Activated naive CD4-positive, alpha-beta T cell treated with anti-CD3 and anti-CD28 coated beads, Interleukin-2, amount 10 ng/mL, durations not matched to agents 7 days and 5 days (primary cell): Measurements from ENCODE around the gene ZBTB16.

Experiments used
- CTCF ChIA-PET: fragments of 350-600 bp; sonication (Branson Sonifier 250); formaldehyde crosslinking; loops from one replicate; lab custom pipeline; 2021; ENCODE audit warnings: antibody characterized with exemption; lab: Charles Lee
- DNase-seq: peaks from one replicate; pipeline ENCODE4 v3.0.0-alpha.2; 2020
- H3K27ac Mint-ChIP-seq: one replicate; pipeline ENCODE4 v1.8.0; 2021; ENCODE audit warnings: mild to moderate bottlenecking, moderate library complexity, mixed read lengths
- H3K27me3 Mint-ChIP-seq: one replicate; pipeline ENCODE4 v1.8.0; 2021; ENCODE audit warnings: mild to moderate bottlenecking, mixed read lengths
- H3K36me3 Mint-ChIP-seq: one replicate; pipeline ENCODE4 v1.8.0; 2021; ENCODE audit warnings: mixed read lengths
- H3K4me1 Mint-ChIP-seq: one replicate; pipeline ENCODE4 v1.8.0; 2021; ENCODE audit warnings: mixed read lengths
- H3K4me3 Mint-ChIP-seq: one replicate; pipeline ENCODE4 v1.8.0; 2021; ENCODE audit warnings: mild to moderate bottlenecking, moderate library complexity, mixed read lengths
- H3K9me3 Mint-ChIP-seq: one replicate; pipeline ENCODE4 v1.8.0; 2021; ENCODE audit warnings: mixed read lengths

ZBTB16 gene

DNA sequence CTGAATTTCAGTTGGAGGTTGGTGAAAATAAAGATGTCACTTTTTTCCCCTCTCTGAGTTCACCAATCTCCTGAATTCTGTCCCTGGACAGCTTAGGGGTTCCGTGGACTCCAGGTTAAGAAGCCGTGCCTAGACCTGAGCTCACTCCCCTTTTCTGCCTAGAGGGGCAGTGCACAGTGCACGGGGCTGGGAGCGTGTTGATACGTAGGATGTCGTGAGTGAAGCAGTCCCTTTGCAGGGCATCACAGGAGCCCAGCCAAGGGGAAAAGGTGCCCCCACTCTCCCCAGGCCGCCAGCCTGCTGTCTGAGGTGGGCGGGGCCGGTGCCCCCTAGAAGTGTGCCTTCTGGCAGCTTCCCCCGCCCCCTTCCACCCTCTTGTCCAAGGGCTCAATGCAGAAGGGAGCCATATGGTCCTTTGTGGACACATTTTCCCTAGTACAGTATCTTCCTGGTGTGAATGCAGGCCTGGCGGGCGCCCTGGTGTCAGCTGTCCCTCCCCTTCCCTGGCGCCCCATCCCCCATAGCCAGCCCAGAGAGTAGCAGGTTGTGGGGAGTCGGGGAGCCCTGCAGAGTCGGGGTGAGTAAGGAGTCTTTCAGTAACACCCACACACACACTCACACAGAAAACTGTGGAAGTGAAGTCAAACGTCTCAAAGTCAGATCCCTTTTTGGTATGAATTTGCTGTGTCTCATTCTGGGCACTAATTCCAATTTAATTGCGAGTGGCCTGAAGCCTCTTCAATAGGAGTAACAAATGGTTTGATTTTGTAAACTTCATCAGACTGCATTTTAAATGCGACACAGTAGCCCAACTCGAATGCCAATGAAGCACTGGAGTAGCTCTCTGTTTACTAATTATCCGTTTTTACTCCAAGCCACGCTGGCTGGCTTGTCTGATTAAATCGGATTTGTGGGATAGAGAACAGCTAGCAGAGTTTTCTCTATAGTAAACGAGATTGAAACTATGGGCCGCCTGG is 169.2 kb downstream of the ZBTB16 start:
- CTCF ChIA-PET = interaction anchor here (2.0 kb wide), 1 partner anchor 9 kb away, joined by 6 read pairs; no protein-coding TSS in a partner anchor

DNA sequence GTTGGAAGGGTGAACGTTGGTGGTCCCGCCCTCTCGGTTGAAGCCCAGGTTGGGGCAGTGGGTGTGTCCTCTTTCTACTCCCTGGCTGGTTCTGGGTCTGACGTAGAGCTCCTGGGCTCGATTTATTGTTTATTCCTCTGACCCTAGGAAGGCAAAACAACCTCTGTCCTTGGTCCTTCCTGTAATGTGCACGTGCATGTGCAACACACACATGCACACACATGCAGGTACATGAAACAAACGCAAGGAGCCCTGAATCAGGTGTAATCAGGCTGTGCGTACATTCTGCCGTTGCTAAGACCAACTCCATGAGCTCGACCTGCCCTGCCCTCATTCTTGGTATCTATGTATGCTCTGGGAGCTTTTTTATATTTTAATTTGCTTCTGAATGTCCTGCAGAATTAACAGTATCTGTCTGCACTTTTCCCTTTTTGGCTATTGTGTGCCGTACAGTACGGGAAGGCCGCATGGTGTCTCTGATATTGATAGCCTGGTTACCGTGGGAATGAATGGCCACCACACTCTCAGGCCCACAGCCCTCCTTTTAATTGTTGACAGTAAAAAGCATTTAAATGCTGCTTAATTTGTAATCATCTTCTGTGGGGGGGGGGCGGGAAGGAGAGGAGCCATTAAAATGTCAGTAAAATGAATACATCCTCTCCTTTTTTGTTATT is 170.7 kb downstream of the ZBTB16 start:
- Mint-ChIP-seq H3K4me3 (no peak overlapping the region), H3K36me3 (no peaks in the 10 kb centered on the region), H3K27me3 (peaks cover 61% of the 10 kb centered on the region), H3K9me3 (no peaks in the 10 kb centered on the region), H3K27ac (no peak overlapping the region), H3K4me1 (peaks cover 18% of the 10 kb centered on the region)
- CTCF ChIA-PET = interaction anchor here (2.0 kb wide), 1 partner anchor 10 kb away, joined by 6 read pairs; no protein-coding TSS in a partner anchor
- no peak for DNase-seq

More for the DNA sequence above, 169.2 kb downstream of the ZBTB16 start:
- Mint-ChIP-seq H3K4me3 (no peak overlapping the region), H3K27ac (no peak overlapping the region), H3K36me3 (no peaks in the 10 kb centered on the region), H3K4me1 (peaks cover 18% of the 10 kb centered on the region), H3K9me3 (no peaks in the 10 kb centered on the region), H3K27me3 (peaks cover 53% of the 10 kb centered on the region)
- no peak for DNase-seq

DNA sequence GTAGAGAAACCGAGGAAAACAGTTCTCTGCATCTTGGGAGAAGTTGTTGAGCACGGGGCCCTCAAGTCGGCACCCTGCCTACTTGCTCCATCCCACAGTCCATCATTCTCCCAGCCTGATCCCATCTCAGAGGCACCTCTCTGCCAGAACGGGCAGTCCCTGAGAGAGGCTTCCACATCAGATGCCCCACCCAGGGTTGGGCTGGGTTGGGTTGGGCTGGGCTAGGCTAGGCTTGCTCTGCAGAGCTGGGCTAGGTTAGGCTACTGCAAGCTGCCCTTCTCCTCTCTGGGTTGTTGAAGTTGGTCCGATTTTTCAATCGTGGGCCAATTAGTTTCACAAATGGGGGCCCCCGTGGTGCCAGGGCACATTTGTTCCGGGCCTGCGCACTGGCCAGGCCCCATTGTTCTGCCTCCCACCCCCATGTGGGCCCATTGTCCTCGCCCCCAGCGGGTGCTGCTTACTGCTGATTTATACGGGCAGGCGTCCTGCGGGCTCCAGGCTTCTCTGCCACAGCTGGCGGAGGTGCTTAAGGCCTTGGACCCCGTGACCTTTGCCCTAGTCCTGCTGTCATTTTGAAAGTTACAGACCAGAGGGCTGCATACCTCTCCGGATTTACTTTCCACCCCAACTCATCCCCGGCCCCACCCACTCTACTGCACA is 173.0 kb downstream of the ZBTB16 start:
- Mint-ChIP-seq H3K27ac (no peak overlapping the region), H3K9me3 (no peaks in the 10 kb centered on the region)
- DNase-seq = no peak

DNA sequence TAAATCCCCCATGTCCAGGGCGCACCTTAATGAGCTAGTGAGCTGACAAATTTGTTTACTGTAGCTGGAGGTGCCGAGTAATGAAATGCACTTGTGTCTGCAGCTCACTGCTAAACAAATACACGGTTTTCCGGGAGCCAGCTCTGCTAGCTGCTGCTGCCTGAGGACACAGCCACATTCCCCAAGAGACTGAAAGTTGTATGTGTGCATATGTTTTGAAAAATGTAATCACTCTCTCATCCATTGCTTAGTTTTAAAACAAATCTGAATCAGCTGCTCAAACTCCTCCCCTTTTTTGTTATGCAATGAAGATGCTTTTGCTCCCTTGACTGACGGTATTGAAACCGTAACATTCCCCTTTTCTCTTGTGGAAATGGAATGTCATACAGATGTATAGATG is 174.2 kb downstream of the ZBTB16 start:
- Mint-ChIP-seq H3K27me3 (peaks cover 71% of the 10 kb centered on the region), H3K4me1 (no peaks in the 10 kb centered on the region)
- CTCF ChIA-PET = interaction anchor here (1.4 kb wide), 1 partner anchor 13 kb away, joined by 3 read pairs; no protein-coding TSS in a partner anchor

More for the DNA sequence above, 173.0 kb downstream of the ZBTB16 start:
- peaks cover 61% of the 10 kb centered on the region for H3K27me3 Mint-ChIP-seq
- H3K4me1 Mint-ChIP-seq = no peaks in the 10 kb centered on the region
- no peaks in the 10 kb centered on the region for H3K36me3 Mint-ChIP-seq
- CTCF ChIA-PET = no interaction called here
- no peak overlapping the region for H3K4me3 Mint-ChIP-seq

DNA sequence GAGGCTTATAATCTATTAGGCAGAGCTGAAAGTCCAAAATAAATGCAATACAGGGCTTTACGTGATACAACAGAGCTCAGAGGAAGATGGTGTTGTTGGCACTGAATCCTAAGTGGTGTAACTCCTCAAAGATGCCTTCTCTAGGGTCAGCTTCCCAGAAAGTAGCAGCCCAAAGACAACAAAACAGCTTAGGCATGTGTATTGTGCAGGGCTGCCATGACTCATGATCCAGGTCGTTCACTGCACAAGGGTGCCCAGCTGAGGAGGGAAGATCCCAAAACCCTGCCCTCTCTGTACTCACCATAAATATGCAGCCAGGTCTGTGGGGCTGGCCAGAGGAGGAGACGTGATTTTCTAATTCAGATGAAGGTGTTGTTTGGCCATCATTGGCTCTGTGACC is 177.3 kb downstream of the ZBTB16 start:
- H3K4me1 Mint-ChIP-seq = no peaks in the 10 kb centered on the region
- H3K27ac Mint-ChIP-seq = no peak overlapping the region
- CTCF ChIA-PET = no interaction called here
- no peaks in the 10 kb centered on the region for H3K9me3 Mint-ChIP-seq
- H3K4me3 Mint-ChIP-seq = no peak overlapping the region
- H3K36me3 Mint-ChIP-seq = no peaks in the 10 kb centered on the region
- H3K27me3 Mint-ChIP-seq = peaks cover 62% of the 10 kb centered on the region
- no peak for DNase-seq

More for the DNA sequence above, 174.2 kb downstream of the ZBTB16 start:
- Mint-ChIP-seq H3K36me3 (no peaks in the 10 kb centered on the region), H3K9me3 (no peaks in the 10 kb centered on the region), H3K27ac (no peak overlapping the region), H3K4me3 (no peak overlapping the region)
- no peak for DNase-seq

DNA sequence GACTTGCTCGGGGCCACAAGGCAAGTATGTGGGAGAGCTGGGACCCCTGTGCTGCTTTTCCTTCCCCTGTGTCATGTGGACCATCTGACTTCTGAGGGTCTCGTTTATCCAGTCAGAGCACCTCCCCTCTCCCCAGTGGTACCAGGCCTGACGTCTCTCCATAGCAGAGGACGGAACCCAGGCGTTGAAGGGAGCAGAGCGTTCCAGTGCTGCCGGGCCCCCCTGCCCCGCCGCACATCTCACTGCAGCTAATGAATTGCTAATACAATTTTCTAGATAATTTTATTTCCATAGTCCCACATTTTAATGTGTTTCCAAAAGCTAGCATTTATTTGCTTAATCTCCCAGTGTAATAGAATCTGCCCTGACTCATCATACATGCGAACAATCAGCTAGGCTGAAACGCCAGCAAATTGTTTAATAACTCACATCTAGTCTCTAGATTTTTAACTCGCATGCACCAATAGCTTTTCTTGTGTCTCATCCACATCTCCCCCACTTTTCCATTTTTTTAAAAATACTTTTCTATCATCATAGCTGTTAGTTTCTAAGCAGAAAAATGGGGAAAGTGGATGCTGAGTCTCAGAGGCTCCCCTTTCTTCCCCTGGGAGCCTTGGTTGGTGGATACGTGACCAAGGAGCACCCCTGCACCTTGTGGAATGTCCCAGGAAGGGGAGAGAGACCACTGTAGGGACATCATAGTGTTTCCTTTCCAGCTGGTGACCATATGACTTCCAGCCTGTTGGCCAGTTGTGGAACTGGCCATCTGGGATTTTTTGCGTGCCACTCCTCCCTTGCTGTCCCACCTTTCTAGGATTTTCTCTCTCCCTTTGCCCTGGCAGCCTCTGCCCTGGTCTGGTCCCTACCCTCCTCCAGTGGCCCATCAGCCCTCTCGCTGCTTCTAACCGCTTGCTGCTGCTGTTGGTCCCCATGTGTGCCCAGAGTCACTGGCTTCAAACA is 178.1 kb downstream of the ZBTB16 start:
- no peaks in the 10 kb centered on the region for H3K4me1 Mint-ChIP-seq
- no peak overlapping the region for H3K27ac Mint-ChIP-seq
- no peaks in the 10 kb centered on the region for H3K36me3 Mint-ChIP-seq
- CTCF ChIA-PET = no interaction called here
- no peak overlapping the region for H3K4me3 Mint-ChIP-seq
- H3K27me3 Mint-ChIP-seq = peaks cover 57% of the 10 kb centered on the region
- no peaks in the 10 kb centered on the region for H3K9me3 Mint-ChIP-seq
- no peak for DNase-seq

DNA sequence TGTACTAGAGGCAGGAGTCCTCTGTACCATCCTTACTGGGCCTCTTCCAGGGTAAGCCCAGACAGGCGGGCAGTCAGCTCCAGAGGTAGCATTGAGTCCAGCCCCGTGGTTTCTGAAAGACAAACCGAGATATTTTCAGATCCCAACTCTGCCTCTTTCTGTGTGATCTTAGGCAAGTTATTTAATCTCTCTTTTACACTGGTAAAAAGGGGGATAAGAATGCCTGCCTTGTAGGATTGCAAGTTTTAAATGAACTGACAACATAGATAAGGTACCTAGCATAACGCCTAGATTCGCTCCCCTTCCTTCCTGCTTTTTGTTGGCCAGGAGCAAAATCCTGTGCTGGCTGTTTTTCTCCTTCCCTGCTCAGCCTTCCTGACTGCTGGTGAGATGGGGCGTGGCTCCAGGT is 180.2 kb downstream of the ZBTB16 start:
- Mint-ChIP-seq H3K4me3 (no peak overlapping the region), H3K27ac (no peak overlapping the region), H3K27me3 (peaks cover 43% of the 10 kb centered on the region), H3K9me3 (no peaks in the 10 kb centered on the region), H3K4me1 (no peaks in the 10 kb centered on the region), H3K36me3 (no peaks in the 10 kb centered on the region)
- DNase-seq = no peak
- CTCF ChIA-PET = no interaction called here

DNA sequence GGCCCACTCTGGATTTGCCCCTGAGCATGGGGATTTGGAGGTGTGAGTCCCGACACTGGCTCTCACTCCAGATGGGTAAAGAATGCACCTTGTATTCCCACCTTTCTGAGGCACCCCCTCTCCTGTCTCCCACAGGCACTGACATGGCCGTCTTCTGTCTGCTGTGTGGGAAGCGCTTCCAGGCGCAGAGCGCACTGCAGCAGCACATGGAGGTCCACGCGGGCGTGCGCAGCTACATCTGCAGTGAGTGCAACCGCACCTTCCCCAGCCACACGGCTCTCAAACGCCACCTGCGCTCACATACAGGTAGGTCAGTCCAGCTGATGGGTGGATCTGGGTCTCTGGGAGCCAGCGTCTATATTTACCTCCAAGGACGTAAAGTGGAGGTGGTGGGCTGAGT is 182.5 kb downstream of the ZBTB16 start:
- no peaks in the 10 kb centered on the region for H3K36me3 Mint-ChIP-seq
- peaks cover 26% of the 10 kb centered on the region for H3K27me3 Mint-ChIP-seq
- no peaks in the 10 kb centered on the region for H3K9me3 Mint-ChIP-seq
- no peak overlapping the region for H3K4me3 Mint-ChIP-seq
- DNase-seq = no peak
- CTCF ChIA-PET = no interaction called here
- H3K4me1 Mint-ChIP-seq = no peaks in the 10 kb centered on the region
- H3K27ac Mint-ChIP-seq = no peak overlapping the region

DNA sequence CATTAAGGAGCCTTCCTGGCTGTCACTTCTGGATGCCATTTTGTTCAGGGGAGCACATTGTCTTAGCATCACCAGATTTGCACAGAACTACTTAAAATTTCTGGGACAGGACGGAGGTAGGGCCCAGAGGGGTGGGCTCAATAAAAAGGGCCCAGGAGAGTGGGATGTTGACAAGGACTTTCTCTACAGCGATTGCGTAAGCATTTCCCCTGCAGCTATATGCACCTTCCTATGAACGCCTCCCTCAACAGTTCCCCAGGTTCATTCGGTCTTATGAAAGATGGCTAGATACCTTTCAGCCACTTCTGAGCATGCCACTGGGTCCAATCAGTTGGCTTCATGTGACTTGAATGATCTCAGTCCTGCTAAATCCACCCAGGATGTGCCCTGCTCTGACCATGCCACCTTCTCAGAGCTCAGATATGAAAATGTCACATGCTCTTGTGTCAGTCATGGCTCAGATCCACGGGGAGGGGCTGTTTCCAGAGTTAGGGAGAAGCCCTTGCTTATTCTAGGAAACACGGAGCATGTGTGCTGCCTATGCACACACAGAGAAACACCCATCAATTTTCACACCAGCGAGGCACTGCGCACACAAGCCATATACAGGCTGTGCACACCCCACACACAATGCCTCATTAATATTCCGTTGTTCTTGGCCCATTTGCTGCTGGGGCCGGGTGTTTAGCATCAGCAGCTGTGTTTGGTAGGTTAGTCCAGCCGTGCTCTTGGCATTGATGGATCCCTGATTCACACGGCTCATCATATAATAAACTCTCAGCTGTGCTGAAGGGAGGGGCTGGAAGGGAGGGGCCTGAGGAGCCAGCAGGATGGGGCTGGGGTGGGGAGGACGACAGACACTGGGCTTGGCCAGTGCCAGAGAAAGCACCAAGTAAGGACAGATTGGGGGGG is 184.2 kb downstream of the ZBTB16 start:
- no peak for DNase-seq
- Mint-ChIP-seq H3K4me1 (no peaks in the 10 kb centered on the region), H3K9me3 (no peaks in the 10 kb centered on the region), H3K36me3 (no peaks in the 10 kb centered on the region), H3K27me3 (peaks cover 15% of the 10 kb centered on the region), H3K27ac (no peak overlapping the region), H3K4me3 (no peak overlapping the region)
- CTCF ChIA-PET = interaction anchor here (1.6 kb wide), 1 partner anchor 17 kb away, joined by 6 read pairs; no protein-coding TSS in a partner anchor

DNA sequence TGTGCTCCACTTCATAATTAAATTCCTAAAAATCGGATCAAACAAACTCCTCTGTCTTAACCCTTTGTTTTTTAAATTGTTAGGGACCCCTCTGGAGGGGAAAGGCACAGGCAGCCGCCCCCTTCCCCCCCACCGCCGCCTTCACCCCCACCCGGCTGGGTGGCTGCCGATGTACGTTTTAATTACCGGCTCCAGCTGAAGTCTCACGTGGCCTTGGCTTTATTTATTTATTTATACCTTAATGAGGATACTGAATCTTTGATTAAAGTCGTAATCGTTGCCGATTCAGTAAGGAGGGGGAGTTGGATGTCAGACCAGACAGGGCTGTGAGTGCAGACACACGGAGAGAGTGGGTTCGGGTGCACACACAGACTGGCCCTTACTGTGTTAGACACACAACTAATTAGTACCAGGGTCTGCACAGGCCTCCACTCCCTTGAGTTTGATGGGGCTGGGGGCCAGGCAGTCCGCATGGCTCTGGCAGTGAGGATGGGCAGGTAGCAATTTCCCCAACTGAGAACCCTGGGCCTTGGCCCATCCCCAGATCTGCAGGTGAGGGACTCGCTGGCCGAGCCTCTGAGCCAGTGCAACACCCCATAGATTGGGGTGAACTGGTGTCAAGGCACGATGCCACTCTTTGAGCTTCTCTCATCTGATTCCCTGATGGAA is 185.3 kb downstream of the ZBTB16 start:
- CTCF ChIA-PET = no interaction called here
- no peak overlapping the region for H3K27ac Mint-ChIP-seq

DNA sequence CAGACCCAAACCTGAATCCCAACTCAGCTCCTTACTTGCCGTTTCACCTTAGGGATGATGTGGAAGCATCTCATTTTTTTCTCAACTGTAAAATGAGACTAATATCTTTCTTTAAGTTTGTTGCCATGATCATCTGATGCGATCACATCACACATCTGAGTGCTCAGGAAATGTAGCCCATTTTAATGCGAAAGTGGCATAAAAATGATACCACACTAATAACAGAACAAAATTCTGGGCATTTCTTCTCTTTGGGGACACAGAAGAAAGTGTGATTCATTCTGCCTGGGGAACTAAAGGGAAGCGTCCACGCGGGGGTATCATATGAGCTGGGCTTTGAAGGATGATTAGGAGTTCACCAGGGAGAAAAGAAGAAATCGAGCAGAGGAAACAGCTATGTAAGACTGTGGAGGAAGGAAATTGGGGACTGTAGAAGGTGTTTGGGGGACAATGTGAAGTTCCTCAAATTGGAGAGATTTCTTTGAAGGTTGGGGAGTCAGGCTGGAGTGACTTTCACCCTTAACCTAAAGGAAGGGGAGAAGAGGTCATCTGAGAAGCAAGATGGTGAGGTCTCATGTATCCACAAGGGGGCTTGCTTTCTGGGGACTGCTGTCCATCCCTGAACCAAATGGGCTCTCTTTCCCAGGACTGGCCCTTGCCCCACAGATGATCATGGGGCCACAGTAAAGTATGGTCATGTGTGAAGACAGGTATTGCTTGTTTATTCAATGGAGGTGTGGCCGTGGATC is 187.0 kb downstream of the ZBTB16 start:
- no peaks in the 10 kb centered on the region for H3K9me3 Mint-ChIP-seq
- no peaks in the 10 kb centered on the region for H3K4me1 Mint-ChIP-seq
- CTCF ChIA-PET = interaction anchor here (1.4 kb wide), 1 partner anchor 14 kb away, joined by 3 read pairs; no protein-coding TSS in a partner anchor
- H3K4me3 Mint-ChIP-seq = no peak overlapping the region
- no peaks in the 10 kb centered on the region for H3K36me3 Mint-ChIP-seq
- no peak for DNase-seq
- H3K27me3 Mint-ChIP-seq = peaks cover 16% of the 10 kb centered on the region
- no peak overlapping the region for H3K27ac Mint-ChIP-seq

More for the DNA sequence above, 185.3 kb downstream of the ZBTB16 start:
- peaks cover 13% of the 10 kb centered on the region for H3K27me3 Mint-ChIP-seq
- H3K4me1 Mint-ChIP-seq = no peaks in the 10 kb centered on the region
- H3K9me3 Mint-ChIP-seq = no peaks in the 10 kb centered on the region
- no peak overlapping the region for H3K4me3 Mint-ChIP-seq
- no peaks in the 10 kb centered on the region for H3K36me3 Mint-ChIP-seq
- no peak for DNase-seq
